H1 (cell line): Measurements from ENCODE around the gene SYCE3. TPM values are rescaled to one million over a fixed set of nuclear protein-coding genes. Genes with fewer than 3 reads are reported as not detected.

Experiments used
- CREB1 ChIP-seq: IDR thresholded peaks from 2 replicates; pipeline ENCODE4 v1.6.1; 2012; ENCODE audit warnings: inconsistent platforms
- EGR1 ChIP-seq: IDR thresholded peaks from 2 replicates; pipeline ENCODE4 v1.6.1; 2011; ENCODE audit warnings: low read depth, low read length, borderline replicate concordance
- JUN ChIP-seq: IDR thresholded peaks from 2 replicates; pipeline ENCODE4 v1.6.1; 2011; ENCODE audit warnings: low read depth, mild to moderate bottlenecking, improper control_type of control experiment, low read length
- JUND ChIP-seq: IDR thresholded peaks from 2 replicates; pipeline ENCODE4 v1.6.1; 2011; ENCODE audit warnings: mild to moderate bottlenecking, improper control_type of control experiment, low read length
- KDM4A ChIP-seq: IDR thresholded peaks from one replicate; pipeline ENCODE4 v1.7.1; 2012; ENCODE audit warnings: low read depth, mild to moderate bottlenecking, moderate library complexity, low read length, inconsistent platforms; ENCODE audit not compliant: severe bottlenecking
- KDM5A ChIP-seq: fragments of 200-600 bp; IDR thresholded peaks from 2 replicates; pipeline ENCODE4 v1.7.1; 2012; ENCODE audit warnings: mild to moderate bottlenecking, low read length, inconsistent platforms, mixed read lengths
- NANOG ChIP-seq: IDR thresholded peaks from 2 replicates; pipeline ENCODE4 v1.6.1; 2011; ENCODE audit warnings: low read length, low read depth, mild to moderate bottlenecking, inconsistent platforms; ENCODE audit not compliant: insufficient read depth, poor library complexity, severe bottlenecking
- NRF1 ChIP-seq: IDR thresholded peaks from 2 replicates; pipeline ENCODE4 v1.6.1; 2011; ENCODE audit warnings: mild to moderate bottlenecking, low read depth, low read length, improper control_type of control experiment
- POLR2A ChIP-seq, 2 experiments: IDR thresholded peaks; 1 replicate in 1 of 2; 2 replicates in 1 of 2; pipeline ENCODE4 v1.6.1; 2011; ENCODE audit warnings: low read depth in 2 of 2, low read length in 2 of 2, mild to moderate bottlenecking in 2 of 2; ENCODE audit errors: control extremely low read depth in 1 of 2
- RAD21 ChIP-seq, 2 experiments: IDR thresholded peaks in 1 of 2; conservative IDR thresholded peaks in 1 of 2; 2 replicates each; pipeline ENCODE4 v1.6.1; 2011; ENCODE audit warnings: low read depth in 2 of 2, low read length in 2 of 2, improper control_type of control experiment in 1 of 2, inconsistent platforms in 1 of 2, mild to moderate bottlenecking in 1 of 2, moderate library complexity in 1 of 2
- SAP30 ChIP-seq: fragments of 300-600 bp; sonication (generic); IDR thresholded peaks from 2 replicates; pipeline ENCODE4 v1.7.1; 2012; ENCODE audit warnings: low read length, moderate library complexity, mild to moderate bottlenecking, inconsistent platforms; ENCODE audit not compliant: insufficient read depth, insufficient replicate concordance
- SIN3A ChIP-seq, 2 experiments: IDR thresholded peaks in 1 of 2; conservative IDR thresholded peaks in 1 of 2; 2 replicates each; pipeline ENCODE4 v1.6.1; 2011 to 2012; ENCODE audit warnings: low read length in 2 of 2, improper control_type of control experiment in 1 of 2, low read depth in 1 of 2, mild to moderate bottlenecking in 1 of 2
- SIRT6 ChIP-seq: IDR thresholded peaks from one replicate; pipeline ENCODE4 v1.7.1; 2012; ENCODE audit warnings: low read length, inconsistent platforms
- SIX5 ChIP-seq: IDR thresholded peaks from 2 replicates; pipeline ENCODE4 v1.6.1; 2011; ENCODE audit warnings: mild to moderate bottlenecking, low read depth, low read length
- SP4 ChIP-seq: IDR thresholded peaks from 2 replicates; pipeline ENCODE4 v1.6.1; 2012; ENCODE audit warnings: low read length, inconsistent platforms
- TAF1 ChIP-seq: IDR thresholded peaks from 2 replicates; pipeline ENCODE4 v1.6.1; 2011; ENCODE audit warnings: mild to moderate bottlenecking, low read depth, low read length
- TAF7 ChIP-seq: optimal IDR thresholded peaks from 2 replicates; pipeline ENCODE3; 2011; ENCODE audit warnings: low read depth, mild to moderate bottlenecking, inconsistent platforms, low read length, moderate library complexity, borderline replicate concordance
- TCF12 ChIP-seq: IDR thresholded peaks from 2 replicates; pipeline ENCODE4 v1.6.1; 2011; ENCODE audit warnings: low read depth, mild to moderate bottlenecking, low read length
- polyA plus RNA-seq, 7 experiments: library from polyadenylated mRNA; depleted of rRNA in 3 of 7; stranded (reverse) in 5 of 7; unstranded in 2 of 7; fragments of >200 nt in 5 of 7; fragments of 200-250 nt in 2 of 7; gene quantifications; 1 replicate in 5 of 7; 2 replicates in 1 of 7; 4 replicates in 1 of 7; pipeline versions ENCODE4 v1.2.1 to v1.2.3, GENCODE V29; 2011 to 2013; ENCODE audit warnings: missing spikeins in 2 of 7, mixed read lengths in 2 of 7
- total RNA-seq: library from RNA; stranded (reverse); fragmentation: NEBNext Ultra II Directional; extraction: Animal tissue kit (Norgen Biotek cat#: 25700); gene quantifications from 2 replicates; pipeline ENCODE4 v1.2.1, GENCODE V29; 2021
- TF ChIP-seq, protein P1 (sequence below): IDR thresholded peaks from 2 replicates; pipeline ENCODE4 v1.6.1; 2012; ENCODE audit warnings: inconsistent platforms

Gene SYCE3
- total and polyA plus RNA-seq, 2 of the 8 experiments (the other 6 are each of a cell fraction or from before 2014, with no cell fraction given), result 1.9 TPM; not detected in 1

DNA sequence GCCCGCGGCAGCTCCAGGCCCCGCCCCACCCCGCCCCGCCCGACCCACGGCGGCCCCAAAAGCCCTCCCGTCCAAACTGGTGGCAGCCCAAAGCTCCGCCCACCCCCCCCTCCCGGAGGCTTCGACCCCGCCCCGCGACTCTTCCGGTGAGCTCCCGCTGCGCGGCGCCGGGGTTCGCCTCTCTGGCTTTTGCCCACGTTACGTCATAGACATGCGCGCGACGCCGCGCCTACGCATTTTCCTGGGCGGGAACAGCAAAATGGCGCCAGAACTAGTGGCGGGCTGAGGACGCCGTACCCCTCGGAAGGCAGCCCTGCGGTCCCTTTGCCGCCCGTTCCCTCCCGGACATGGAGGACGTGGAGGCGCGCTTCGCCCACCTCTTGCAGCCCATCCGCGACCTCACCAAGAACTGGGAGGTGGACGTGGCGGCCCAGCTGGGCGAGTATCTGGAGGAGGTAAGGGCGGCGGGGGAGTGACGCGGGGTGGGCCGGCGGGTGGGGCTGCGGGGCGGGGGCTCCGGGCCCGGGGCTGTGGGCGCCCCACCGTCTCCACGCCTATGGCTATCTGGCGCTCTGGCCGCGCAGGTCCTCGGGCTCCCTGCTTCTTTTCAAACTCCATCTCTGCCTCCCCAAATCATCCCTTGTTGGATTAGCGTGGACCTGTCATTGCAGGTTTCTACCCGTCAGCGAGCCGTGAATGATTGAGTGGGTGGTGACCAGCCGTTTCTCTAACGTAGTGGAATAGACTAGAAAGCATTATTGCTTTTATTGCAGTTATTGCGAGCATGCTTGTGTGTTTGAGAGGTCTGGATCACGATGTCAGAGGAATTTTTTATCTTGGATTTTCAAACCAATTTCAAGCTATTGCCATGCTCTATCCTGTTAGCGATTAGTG is 54.5 kb downstream of the SYCE3 start, which contains the start of gene NCAPH2 (continued):
- TF ChIP-seq JUND (peak; percentile 49; the same call in 1 of the 2 replicates), SIRT6 (no peak), NRF1 (peak; percentile 26; the same call in 1 of the 2 replicates), CREB1 (peak; percentile 99), JUN (no peak), TAF1 (peak; percentile 99), TAF7 (peak; percentile 96), POLR2A (IDR thresholded peaks at IDR 0.05; ENCODE audit: control extremely low read depth in 1 of 2, low read depth in 2 of 2, low read length in 2 of 2) (peak in 1 of 2 experiments; percentile 96; a peak in 2 of 3 replicates), SIX5 (no peak), SP4 (no peak), SIN3A (conservative IDR thresholded peaks at IDR 0.05 in 1 of 2, IDR thresholded peaks at IDR 0.05 in 1 of 2; ENCODE audit: low read depth in 1 of 2, low read length in 2 of 2) (peak; percentile 49 to 66; a peak in 1 of 4 replicates), SAP30 (no peak), RAD21 (IDR thresholded peaks at IDR 0.05 in 1 of 2, conservative IDR thresholded peaks at IDR 0.05 in 1 of 2; ENCODE audit: low read depth in 2 of 2, low read length in 2 of 2) (no peak), NANOG (no peak), EGR1 (peak; percentile 94), KDM4A (peak; percentile 42), TCF12 (no peak), KDM5A (peak; percentile 99)
- TF ChIP-seq, protein P1, sequence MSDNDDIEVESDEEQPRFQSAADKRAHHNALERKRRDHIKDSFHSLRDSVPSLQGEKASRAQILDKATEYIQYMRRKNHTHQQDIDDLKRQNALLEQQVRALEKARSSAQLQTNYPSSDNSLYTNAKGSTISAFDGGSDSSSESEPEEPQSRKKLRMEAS, result peak; percentile 57; the same call in 1 of the 2 replicates
